GM23248 (cell line): Measurements from ENCODE around the gene OPCML. TPM values are rescaled to one million over a fixed set of nuclear protein-coding genes. Genes with fewer than 3 reads are reported as not detected.

Experiments used
- DNase-seq: peaks from one replicate; pipeline ENCODE4 v3.0.0-alpha.2; 2015
- H2AFZ ChIP-seq: fragments of 200-600 bp; sonication (generic); 2 replicates; pipeline ENCODE4 v1.6.1; 2016; ENCODE audit warnings: antibody characterized with exemption
- H3F3A ChIP-seq: fragments of 200-600 bp; sonication (generic); 2 replicates; pipeline ENCODE4 v1.6.1; 2016; ENCODE audit warnings: mild to moderate bottlenecking, antibody characterized with exemption, mixed run types; ENCODE audit not compliant: insufficient read depth
- H3K27ac ChIP-seq: fragments of 200-600 bp; sonication (generic); 2 replicates; pipeline ENCODE4 v1.5.1; 2016; ENCODE audit warnings: mild to moderate bottlenecking
- H3K27me3 ChIP-seq: fragments of 200-600 bp; sonication (generic); replicated peaks from 2 replicates; pipeline ENCODE4 v1.6.1; 2016; ENCODE audit warnings: mild to moderate bottlenecking; ENCODE audit not compliant: insufficient read depth
- H3K36me3 ChIP-seq: fragments of 200-600 bp; sonication (generic); 2 replicates; pipeline ENCODE4 v1.6.1; 2016; ENCODE audit warnings: low read depth, mild to moderate bottlenecking
- H3K4me1 ChIP-seq: fragments of 200-600 bp; sonication (generic); 2 replicates; pipeline ENCODE4 v1.6.1; 2016; ENCODE audit warnings: mild to moderate bottlenecking; ENCODE audit not compliant: insufficient read depth
- H3K4me2 ChIP-seq: fragments of 200-600 bp; sonication (generic); one replicate; pipeline ENCODE4 v1.6.1; 2016; ENCODE audit warnings: mild to moderate bottlenecking; ENCODE audit not compliant: unreplicated experiment
- H3K4me3 ChIP-seq: fragments of 200-600 bp; sonication (generic); 2 replicates; pipeline ENCODE4 v1.5.1; 2016; ENCODE audit warnings: mild to moderate bottlenecking
- H3K79me2 ChIP-seq: fragments of 200-600 bp; sonication (generic); 2 replicates; pipeline ENCODE4 v1.6.1; 2016; ENCODE audit warnings: mild to moderate bottlenecking; ENCODE audit not compliant: insufficient read depth
- H3K9ac ChIP-seq: fragments of 200-600 bp; sonication (generic); 2 replicates; pipeline ENCODE4 v1.6.1; 2016; ENCODE audit warnings: mild to moderate bottlenecking
- H3K9me2 ChIP-seq: fragments of 200-600 bp; sonication (generic); 2 replicates; pipeline ENCODE4 v1.6.1; 2016; ENCODE audit warnings: mixed run types, mild to moderate bottlenecking, moderate library complexity; ENCODE audit not compliant: insufficient read depth
- H3K9me3 ChIP-seq: fragments of 200-600 bp; sonication (generic); one replicate; pipeline ENCODE4 v1.6.1; 2017; ENCODE audit warnings: low read depth
- H4K20me1 ChIP-seq: fragments of 200-600 bp; sonication (generic); 2 replicates; pipeline ENCODE4 v1.6.0; 2016; ENCODE audit not compliant: insufficient read depth
- EZH2 ChIP-seq: fragments of 200-600 bp; sonication (generic); IDR thresholded peaks from 2 replicates; pipeline ENCODE4 v1.6.1; 2018; ENCODE audit warnings: antibody characterized with exemption, mild to moderate bottlenecking; ENCODE audit not compliant: insufficient read depth, poor library complexity, severe bottlenecking
- EZH2phosphoT487 ChIP-seq: fragments of 200-600 bp; sonication (generic); IDR thresholded peaks from 2 replicates; pipeline ENCODE4 v1.6.1; 2018; ENCODE audit warnings: antibody characterized with exemption, moderate library complexity, mild to moderate bottlenecking, low read depth; ENCODE audit not compliant: insufficient read depth
- WGBS, 2 experiments: methylation state at CpG; one replicate each; pipeline ENCODE4 v1.1.6; 2015 to 2017; ENCODE audit warnings: low lambda C conversion rate in 2 of 2, low coverage in 1 of 2; ENCODE audit errors: missing lambda C conversion rate in 2 of 2; 5-methylcytosine and 5-hydroxymethylcytosine counted together
- in situ Hi-C: fragments of 300-500 bp; cut with MboI; formaldehyde crosslinking; loops from 2 replicates; pipeline ENCODE4 v1.15.0; 2020
- polyA plus RNA-seq: library from polyadenylated mRNA; unstranded; fragments of >200 nt; fragmentation: Nextera tagmentation; extraction: Ambion mirVana; gene quantifications from 2 replicates; pipeline ENCODE4 v1.2.1, GENCODE V29; 2016
- total RNA-seq: library from RNA; depleted of rRNA; stranded (reverse); fragments of >200 nt; shearing (Covaris generic); gene quantifications from 2 replicates; pipeline ENCODE4 v1.2.3, GENCODE V29; 2014

Gene OPCML
- total and polyA plus RNA-seq, 2 experiments from 2014 or later: 0.69 to 1.6 TPM

DNA sequence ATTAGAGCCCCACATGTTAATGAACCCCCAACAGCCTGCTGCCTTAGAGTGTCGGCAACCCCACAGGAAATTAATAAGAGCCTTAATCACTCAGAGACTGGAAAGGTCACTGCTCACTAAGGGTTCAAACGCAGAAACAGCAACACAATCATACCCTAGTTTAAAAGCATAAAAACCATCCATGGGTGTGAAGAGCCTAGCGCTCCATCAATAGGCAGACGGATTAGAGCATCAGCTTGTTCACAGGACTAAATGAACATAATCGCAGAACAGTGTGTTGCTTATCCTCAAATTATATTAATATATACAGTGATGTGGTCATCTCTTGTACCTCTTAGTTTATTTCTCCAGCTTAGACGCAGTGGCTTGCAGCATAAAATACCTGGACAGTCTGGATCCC lies 720.7 kb downstream of the OPCML start:
- Histone ChIP-seq H2AFZ (no peak overlapping the region), H3K27ac (no peak overlapping the region), H3K79me2 (no peaks in the 10 kb centered on the region), H3F3A (no peaks in the 10 kb centered on the region), H3K9me3 (no peaks in the 10 kb centered on the region), H3K4me2 (no peak overlapping the region), H3K36me3 (no peaks in the 10 kb centered on the region), H4K20me1 (no peaks in the 10 kb centered on the region), H3K4me1 (no peaks in the 10 kb centered on the region), H3K4me3 (no peak overlapping the region), H3K27me3 (no peaks in the 10 kb centered on the region), H3K9me2 (no peaks in the 10 kb centered on the region), H3K9ac (no peak overlapping the region)
- TF ChIP-seq EZH2phosphoT487: no peak
- TF ChIP-seq EZH2: no peak
- WGBS, 2 experiments: 49 to 51% methylated on average over 6 of the region's 6 CpGs
- DNase-seq: no peak
- in situ Hi-C loops: no loop called here

DNA sequence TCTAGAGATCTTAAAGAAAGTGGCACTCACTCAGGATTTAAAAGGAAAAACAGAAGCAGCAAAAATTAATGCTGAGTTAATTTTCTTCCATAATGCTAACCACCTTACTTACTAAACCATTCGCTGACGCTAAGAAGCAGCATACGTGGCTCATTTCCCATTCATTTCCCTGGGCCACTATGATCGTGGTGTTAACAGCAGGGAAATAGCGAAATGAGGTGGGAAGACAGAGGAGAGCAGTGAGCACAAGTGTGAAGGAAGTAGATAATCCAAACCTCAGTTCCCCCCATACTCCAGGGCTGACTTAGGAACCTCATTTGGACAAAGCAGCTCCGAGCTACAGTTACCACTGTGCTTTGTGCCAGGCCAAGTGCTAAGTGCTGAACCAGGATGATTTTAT lies 723.2 kb downstream of the OPCML start:
- Histone ChIP-seq H3K79me2 (no peaks in the 10 kb centered on the region), H3K4me3 (no peak overlapping the region), H3K4me2 (no peak overlapping the region), H3K36me3 (no peaks in the 10 kb centered on the region), H3K27me3 (no peaks in the 10 kb centered on the region), H3K9ac (no peak overlapping the region), H3K27ac (no peak overlapping the region), H3K9me3 (no peaks in the 10 kb centered on the region), H4K20me1 (no peaks in the 10 kb centered on the region), H3F3A (no peaks in the 10 kb centered on the region), H3K9me2 (no peaks in the 10 kb centered on the region), H2AFZ (no peak overlapping the region), H3K4me1 (no peaks in the 10 kb centered on the region)
- in situ Hi-C loops: no loop called here
- 70 to 72% methylated on average over 6 of the region's 6 CpGs for WGBS, 2 experiments
- DNase-seq: no peak
- TF ChIP-seq EZH2 (no peak), EZH2phosphoT487 (no peak)

DNA sequence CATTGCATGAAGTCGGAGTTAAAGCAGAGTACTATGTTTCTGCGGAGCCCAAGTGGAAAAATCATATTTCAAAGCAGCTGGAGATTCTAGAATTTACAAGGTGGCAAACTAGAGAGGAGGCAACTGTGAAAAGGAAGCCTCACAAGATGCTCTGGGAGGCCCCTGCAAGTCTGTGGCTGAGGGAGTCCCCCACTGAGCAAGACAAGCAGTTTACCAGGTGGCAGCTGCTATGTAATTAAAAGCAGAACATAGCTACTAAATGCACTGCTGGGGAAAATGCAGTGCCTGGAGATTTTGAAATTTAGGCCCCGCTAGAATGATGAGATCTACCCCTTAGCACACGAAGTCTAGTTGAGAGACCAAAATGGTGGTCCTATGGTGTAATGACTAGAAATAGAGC lies 728.0 kb downstream of the OPCML start:
- no peaks in the 10 kb centered on the region for H3K79me2 ChIP-seq
- H3K36me3 ChIP-seq: no peaks in the 10 kb centered on the region
- no peak for DNase-seq
- H3K27me3 ChIP-seq: no peaks in the 10 kb centered on the region
- H3K4me2 ChIP-seq: no peak overlapping the region
- no peak overlapping the region for H3K4me3 ChIP-seq
- no peaks in the 10 kb centered on the region for H3F3A ChIP-seq
- 37 to 45% methylated on average over 4 of the region's 4 CpGs for WGBS, 2 experiments
- H2AFZ ChIP-seq: no peak overlapping the region
- no peak overlapping the region for H3K27ac ChIP-seq
- H3K9me2 ChIP-seq: no peaks in the 10 kb centered on the region
- H3K9me3 ChIP-seq: no peaks in the 10 kb centered on the region
- in situ Hi-C loops: no loop called here
- H3K4me1 ChIP-seq: peaks cover 3% of the 10 kb centered on the region; the same call in 1 of the 2 replicates
- TF ChIP-seq EZH2 (no peak), EZH2phosphoT487 (no peak)
- H3K9ac ChIP-seq: no peak overlapping the region
- H4K20me1 ChIP-seq: no peaks in the 10 kb centered on the region

DNA sequence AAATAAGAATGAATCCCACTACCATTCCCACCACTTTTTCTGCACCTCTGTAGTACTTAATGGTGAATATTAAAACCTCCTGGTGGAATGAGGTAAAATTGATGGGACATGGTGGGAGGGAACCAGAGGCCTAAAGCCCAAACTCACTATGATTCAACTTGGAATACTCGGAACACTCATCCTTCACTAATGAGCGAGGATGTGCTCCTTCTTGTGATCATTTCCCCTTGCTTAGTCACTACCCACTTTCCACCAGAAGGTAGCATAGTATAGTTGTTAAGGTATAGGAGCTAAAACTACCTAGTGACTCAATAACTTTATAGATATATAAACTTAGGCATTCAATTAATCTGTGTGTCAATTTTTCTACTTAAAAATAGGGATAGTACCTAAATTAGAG lies 728.9 kb downstream of the OPCML start:
- Histone ChIP-seq H3K4me2 (no peak overlapping the region), H3K9ac (no peak overlapping the region), H3K79me2 (no peaks in the 10 kb centered on the region), H3F3A (no peaks in the 10 kb centered on the region), H3K9me2 (no peaks in the 10 kb centered on the region), H3K27ac (no peak overlapping the region), H3K4me3 (no peak overlapping the region), H3K27me3 (no peaks in the 10 kb centered on the region), H4K20me1 (no peaks in the 10 kb centered on the region), H3K9me3 (no peaks in the 10 kb centered on the region), H2AFZ (no peak overlapping the region), H3K36me3 (no peaks in the 10 kb centered on the region), H3K4me1 (peaks cover 3% of the 10 kb centered on the region; the same call in 1 of the 2 replicates)
- TF ChIP-seq EZH2: no peak
- no peak for TF ChIP-seq EZH2phosphoT487
- in situ Hi-C loops: no loop called here
- WGBS, 2 experiments: 21 to 23% methylated on average over 2 of the region's 2 CpGs
- DNase-seq: peak; percentile 55

DNA sequence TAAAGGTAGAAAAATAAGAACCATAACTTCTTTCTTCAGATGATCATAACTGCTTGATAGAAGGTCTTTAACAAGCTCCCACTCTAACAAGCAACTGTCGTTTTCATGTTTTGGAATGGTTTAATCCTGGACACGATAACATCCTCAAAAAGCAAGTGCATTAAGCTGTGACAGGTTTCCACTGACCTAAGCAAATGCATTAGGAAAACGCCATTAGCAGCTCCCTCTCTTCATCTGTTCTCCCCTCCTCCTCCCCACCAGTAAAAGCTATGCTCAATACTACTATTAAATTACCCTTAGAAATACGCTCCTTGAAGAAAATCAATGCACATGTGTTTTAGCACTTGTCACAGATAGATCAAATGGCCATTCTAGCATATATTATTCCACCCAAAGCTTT lies 729.4 kb downstream of the OPCML start:
- in situ Hi-C loops: no loop called here
- no peak for DNase-seq
- Histone ChIP-seq H3K4me3 (no peak overlapping the region), H3K9me3 (no peaks in the 10 kb centered on the region), H3K9me2 (no peaks in the 10 kb centered on the region), H3K79me2 (no peaks in the 10 kb centered on the region), H3K27me3 (no peaks in the 10 kb centered on the region), H3K4me2 (no peak overlapping the region), H3K9ac (no peak overlapping the region), H3K27ac (no peak overlapping the region), H4K20me1 (no peaks in the 10 kb centered on the region), H3K36me3 (no peaks in the 10 kb centered on the region), H3F3A (no peaks in the 10 kb centered on the region), H3K4me1 (peaks cover 3% of the 10 kb centered on the region; the same call in 1 of the 2 replicates), H2AFZ (no peak overlapping the region)
- WGBS, 2 experiments: 61 to 65% methylated on average over 4 of the region's 4 CpGs
- TF ChIP-seq EZH2phosphoT487: no peak
- TF ChIP-seq EZH2: no peak
